ENCODE results near the gene PTPN3.
A peak's percentile ranks its signal among the peaks of the same experiment; 100 is the strongest.

PTPN3 gene

GRCh38 chr9:109475526-109475925 lies 22.6 kb downstream of the PTPN3 start:
- DNase-seq = no peak

GRCh38 chr9:109474944-109475343 lies 23.2 kb downstream of the PTPN3 start:
- DNase-seq = no peak

- DNase-seq = no peak
Observed at GRCh38 chr9:109474170-109474569, 23.9 kb downstream of the PTPN3 start.

GRCh38 chr9:109473329-109473728 lies 24.8 kb downstream of the PTPN3 start:
- no peak for DNase-seq

GRCh38 chr9:109471475-109472393 lies 26.4 kb downstream of the PTPN3 start:
- no peak for DNase-seq

GRCh38 chr9:109469646-109470358 lies 28.3 kb downstream of the PTPN3 start:
- peak; percentile 71 for DNase-seq

GRCh38 chr9:109468927-109469326 lies 29.2 kb downstream of the PTPN3 start:
- DNase-seq = no peak

GRCh38 chr9:109467936-109468335 lies 30.2 kb downstream of the PTPN3 start:
- no peak for DNase-seq

GRCh38 chr9:109466623-109467590 lies 31.2 kb downstream of the PTPN3 start:
- DNase-seq = no peak

GRCh38 chr9:109463924-109464625 lies 34.0 kb downstream of the PTPN3 start:
- DNase-seq = no peak

GRCh38 chr9:109460576-109460975 lies 37.5 kb downstream of the PTPN3 start:
- no peak for DNase-seq

- no peak for DNase-seq
Observed at GRCh38 chr9:109459423-109459822, 38.7 kb downstream of the PTPN3 start.

- DNase-seq = no peak
Observed at GRCh38 chr9:109458453-109459211, 39.5 kb downstream of the PTPN3 start.

GRCh38 chr9:109456811-109457210 lies 41.3 kb downstream of the PTPN3 start:
- no peak for DNase-seq

GRCh38 chr9:109455861-109456260 lies 42.2 kb downstream of the PTPN3 start:
- no peak for DNase-seq

- DNase-seq = no peak
Observed at GRCh38 chr9:109455391-109455790, 42.7 kb downstream of the PTPN3 start.

GRCh38 chr9:109454601-109455155 lies 43.4 kb downstream of the PTPN3 start:
- no peak for DNase-seq

- no peak for DNase-seq
Observed at GRCh38 chr9:109454041-109454440, 44.1 kb downstream of the PTPN3 start.

- peak; percentile 46 for DNase-seq
Observed at GRCh38 chr9:109453210-109453842, 44.8 kb downstream of the PTPN3 start.

- DNase-seq = peak; percentile 8
Observed at GRCh38 chr9:109452761-109453160, 45.3 kb downstream of the PTPN3 start.

All from fibroblast of skin of right biceps (primary cell).